Thymus (tissue), 11 donors: Measurements from ENCODE around the gene DIP2B. TPM values are rescaled to one million over a fixed set of nuclear protein-coding genes. Genes with fewer than 3 reads are reported as not detected.

Experiments used
- DNase-seq, 9 donors: peaks; one replicate each; pipeline ENCODE4 v3.0.0-alpha.2; 2013; ENCODE audit warnings: low spot score in 9 of 9, low read depth in 6 of 9, missing footprints in 1 of 9
- H3K27ac ChIP-seq, 2 donors: one replicate each; pipeline ENCODE4 v1.5.1; 2013; ENCODE audit warnings: control low read depth in 1 of 2, low read depth in 1 of 2, low read length in 1 of 2, mild to moderate bottlenecking in 1 of 2, moderate library complexity in 1 of 2
- H3K27me3 ChIP-seq, 2 donors: one replicate each; pipeline ENCODE4 v1.5.1; 2013; ENCODE audit warnings: low read length in 1 of 2; ENCODE audit not compliant: control insufficient read depth in 2 of 2, insufficient read depth in 1 of 2
- H3K36me3 ChIP-seq, 2 donors: one replicate each; pipeline ENCODE4 v1.5.1; 2013; ENCODE audit warnings: low read length in 1 of 2, mild to moderate bottlenecking in 1 of 2, moderate library complexity in 1 of 2; ENCODE audit not compliant: control insufficient read depth in 2 of 2, insufficient read depth in 2 of 2
- H3K4me1 ChIP-seq, 2 donors: one replicate each; pipeline ENCODE4 v1.5.1; 2013; ENCODE audit warnings: low read length in 2 of 2; ENCODE audit not compliant: control insufficient read depth in 2 of 2, insufficient read depth in 2 of 2
- H3K4me3 ChIP-seq, 2 donors: one replicate each; pipeline ENCODE4 v1.5.1; 2013; ENCODE audit warnings: low read length in 2 of 2, control low read depth in 1 of 2, mild to moderate bottlenecking in 1 of 2
- H3K9me3 ChIP-seq, 2 donors: one replicate each; pipeline ENCODE4 v1.5.1; 2013; ENCODE audit warnings: low read length in 1 of 2, mild to moderate bottlenecking in 1 of 2; ENCODE audit not compliant: control insufficient read depth in 2 of 2, insufficient read depth in 1 of 2
- WGBS: extraction: QIAGEN DNeasy Blood & Tissue Kit; methylation state at CpG from one replicate; pipeline ENCODE4 v1.1.7; 2013; 5-methylcytosine and 5-hydroxymethylcytosine counted together
- polyA plus RNA-seq: library from polyadenylated mRNA; stranded (reverse); fragments of 200-250 nt; gene quantifications from one replicate; pipeline ENCODE4 v1.2.3, GENCODE V29; 2013
- total RNA-seq: library from RNA; stranded (reverse); fragments of 120-200 nt; gene quantifications from one replicate; pipeline ENCODE4 v1.2.4, GENCODE V29; 2013
- donor health status: healthy.

The DIP2B gene
- total and polyA plus RNA-seq, 2 donors, result 8.9 to 12.7 TPM

DNA sequence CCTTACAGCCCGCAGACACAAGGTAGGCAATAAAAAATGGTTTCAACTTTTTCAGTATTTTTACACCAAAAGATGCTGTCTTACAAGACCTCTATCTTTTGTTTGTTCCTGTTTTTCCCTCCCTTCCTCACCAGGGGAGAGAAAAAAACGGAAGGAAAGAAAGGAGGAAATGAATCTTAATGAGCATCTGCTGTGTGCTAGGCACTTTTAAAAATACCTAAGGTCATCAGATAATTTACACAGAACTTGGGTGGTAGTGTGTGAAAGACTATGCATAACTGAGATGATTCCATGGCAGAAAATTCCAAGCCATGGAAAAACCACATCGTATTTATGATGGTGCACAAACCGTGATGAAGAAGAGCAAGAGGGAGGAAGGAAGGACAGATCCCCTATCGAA lies 121.2 kb downstream of the DIP2B start:
- Histone ChIP-seq H3K9me3 (no peaks in the 10 kb centered on the region), H3K4me3 (no peak overlapping the region), H3K27ac (no peak overlapping the region), H3K4me1 (peaks cover 21 to 33% of the 10 kb centered on the region in 2 donors), H3K36me3 (peaks cover 7 to 34% of the 10 kb centered on the region in 2 donors), H3K27me3 (no peaks in the 10 kb centered on the region)
- WGBS, result 83% methylated on average over 5 of the region's 5 CpGs
- DNase-seq, result no peak

DNA sequence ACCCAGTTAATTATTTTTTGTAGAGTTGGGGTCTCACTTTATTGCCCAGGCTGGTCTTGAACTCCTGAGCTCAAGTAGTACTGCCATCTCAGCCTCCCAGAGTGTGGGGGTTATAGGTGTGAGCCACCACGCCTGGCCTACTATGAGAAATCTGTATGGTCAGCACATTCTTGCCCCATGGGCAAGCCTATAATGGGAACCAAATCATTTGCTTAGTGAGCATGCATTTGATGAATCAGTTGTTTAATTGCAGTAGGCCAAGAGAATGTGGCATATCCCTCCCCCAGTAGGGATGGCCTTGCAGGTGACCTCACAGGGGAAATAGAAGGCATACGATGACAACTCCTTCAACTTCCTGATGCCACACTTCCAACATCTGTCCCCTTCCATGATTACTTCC lies 122.7 kb downstream of the DIP2B start:
- H3K4me1 ChIP-seq, result peaks cover 12 to 21% of the 10 kb centered on the region in 2 donors
- no peak overlapping the region for H3K27ac ChIP-seq
- 97% methylated on average over 2 of the region's 2 CpGs for WGBS
- no peaks in the 10 kb centered on the region for H3K9me3 ChIP-seq
- no peak overlapping the region for H3K4me3 ChIP-seq
- no peak for DNase-seq
- no peaks in the 10 kb centered on the region for H3K27me3 ChIP-seq
- H3K36me3 ChIP-seq, result peaks cover 7 to 37% of the 10 kb centered on the region in 2 donors

DNA sequence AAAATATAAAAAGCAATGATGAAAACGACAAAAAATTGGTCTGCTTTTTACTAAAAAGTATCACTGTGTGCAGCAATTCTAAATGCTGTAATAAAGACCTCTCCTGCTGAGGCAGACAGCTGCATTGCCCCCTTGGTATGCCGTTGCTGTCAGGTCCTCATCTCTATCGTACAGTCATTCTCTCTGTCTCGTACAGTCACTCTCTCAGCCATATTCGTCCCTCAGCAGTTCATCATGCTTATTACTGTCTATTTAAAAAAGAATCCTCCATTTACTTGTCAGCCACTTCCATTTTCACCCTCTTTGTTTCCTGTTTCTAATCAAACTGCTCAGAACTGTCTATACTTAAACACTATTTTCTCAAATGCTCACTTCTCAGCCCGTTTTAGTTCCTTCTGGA lies 123.6 kb downstream of the DIP2B start:
- peaks cover 7 to 37% of the 10 kb centered on the region in 2 donors for H3K36me3 ChIP-seq
- no peak overlapping the region for H3K27ac ChIP-seq
- H3K4me1 ChIP-seq, result peaks cover 12 to 14% of the 10 kb centered on the region in 2 donors
- no peaks in the 10 kb centered on the region for H3K27me3 ChIP-seq
- no peak for DNase-seq
- no peak overlapping the region for H3K4me3 ChIP-seq
- H3K9me3 ChIP-seq, result no peaks in the 10 kb centered on the region
- WGBS, result 97% methylated on average over 6 of the region's 6 CpGs

DNA sequence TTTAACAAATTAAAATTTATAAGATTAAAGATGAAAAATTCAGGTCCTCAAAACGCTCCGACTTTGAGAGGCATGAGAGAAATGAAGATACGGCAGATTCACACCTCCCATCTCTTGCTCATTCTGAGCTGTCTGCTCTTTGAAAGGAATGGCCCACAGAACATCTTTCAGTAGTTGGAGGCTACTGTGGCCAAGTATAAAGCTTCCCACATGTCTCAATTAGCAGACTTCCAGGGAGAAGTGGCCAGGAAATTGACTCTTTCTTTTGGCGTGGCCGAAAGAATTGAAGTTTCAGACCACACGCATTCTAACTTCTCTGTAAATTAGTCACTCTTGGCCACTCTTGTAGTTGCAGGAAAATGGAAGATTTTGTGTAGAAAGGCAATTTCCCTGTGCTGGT lies 129.2 kb downstream of the DIP2B start:
- Histone ChIP-seq H3K9me3 (no peaks in the 10 kb centered on the region), H3K4me3 (no peak overlapping the region), H3K27me3 (no peaks in the 10 kb centered on the region), H3K4me1 (peaks cover 0 to 14% of the 10 kb centered on the region in 2 donors), H3K27ac (no peak overlapping the region), H3K36me3 (peaks cover 0 to 11% of the 10 kb centered on the region in 2 donors)
- no peak for DNase-seq
- 98% methylated on average over 6 of the region's 6 CpGs for WGBS

DNA sequence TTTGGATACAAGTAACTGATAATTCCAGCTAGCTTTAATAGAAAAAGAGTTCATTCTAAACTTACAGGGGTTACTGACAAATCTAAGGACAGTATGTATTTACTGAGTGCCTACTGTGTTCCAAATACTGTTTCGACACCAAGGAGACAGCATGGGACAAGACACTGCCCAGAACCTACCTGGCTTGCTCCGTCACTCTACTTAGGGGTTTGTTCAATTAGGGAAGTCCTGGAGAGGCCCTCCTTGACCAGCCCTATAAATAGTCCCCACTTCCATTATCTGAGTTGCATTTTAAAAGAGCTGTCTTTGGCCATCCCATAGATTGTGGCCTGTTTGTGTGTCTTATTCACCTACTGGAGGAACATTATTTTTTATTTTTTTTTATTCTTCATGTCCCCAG lies 129.6 kb downstream of the DIP2B start:
- no peak overlapping the region for H3K4me3 ChIP-seq
- peaks cover under 1 to 18% of the 10 kb centered on the region in 2 donors for H3K4me1 ChIP-seq
- no peaks in the 10 kb centered on the region for H3K27me3 ChIP-seq
- H3K27ac ChIP-seq, result no peak overlapping the region
- peaks cover 0 to 8% of the 10 kb centered on the region in 2 donors for H3K36me3 ChIP-seq
- WGBS, result over 99% methylated on average over 2 of the region's 2 CpGs
- H3K9me3 ChIP-seq, result no peaks in the 10 kb centered on the region
- DNase-seq, result no peak

DNA sequence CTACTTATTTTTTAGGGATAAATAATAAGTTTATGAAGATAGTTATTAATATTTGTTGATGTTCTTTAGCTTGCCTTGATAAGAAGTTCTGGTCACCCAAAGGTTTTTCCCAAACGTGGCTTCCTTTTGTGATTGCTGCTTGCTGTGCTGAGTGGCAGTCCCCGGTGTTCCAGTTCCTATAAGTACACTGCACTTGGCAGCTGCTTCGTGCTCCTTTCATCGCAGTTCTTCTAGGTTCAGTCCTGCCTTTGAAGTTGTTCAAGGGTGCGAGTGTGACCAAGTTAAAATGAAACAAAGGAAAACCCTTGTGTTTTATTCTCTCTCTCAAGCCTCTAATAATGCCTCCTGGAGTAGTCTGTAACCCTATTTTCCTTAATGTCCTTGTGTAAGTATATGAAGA lies 130.6 kb downstream of the DIP2B start:
- Histone ChIP-seq H3K4me3 (no peak overlapping the region), H3K27me3 (no peaks in the 10 kb centered on the region), H3K36me3 (peaks cover 0 to 5% of the 10 kb centered on the region in 2 donors), H3K27ac (no peak overlapping the region), H3K9me3 (no peaks in the 10 kb centered on the region), H3K4me1 (peaks cover 4 to 27% of the 10 kb centered on the region in 2 donors)
- WGBS, result 39% methylated on average over 5 of the region's 5 CpGs
- DNase-seq, result peak in 3 of 9 donors; percentile 35 to 62 (median 36)

DNA sequence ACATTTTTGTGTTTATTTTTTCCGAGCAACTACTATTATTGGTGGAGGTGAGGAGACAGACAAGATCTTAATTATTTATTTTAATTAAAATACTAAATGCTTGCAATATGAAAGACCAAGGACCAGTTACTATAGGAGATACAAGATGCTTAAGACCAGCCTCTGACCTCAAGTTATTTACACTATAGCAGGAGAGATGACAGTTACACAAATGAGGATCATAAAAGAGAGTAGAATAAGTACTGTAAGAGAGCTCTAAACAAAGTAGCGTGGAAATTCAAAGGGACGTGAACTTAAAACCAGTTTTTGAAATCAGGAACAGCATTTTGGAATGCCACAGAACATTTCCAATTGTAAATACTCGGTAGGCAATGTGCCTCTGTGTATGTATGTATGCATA lies 131.1 kb downstream of the DIP2B start:
- no peaks in the 10 kb centered on the region for H3K9me3 ChIP-seq
- 97% methylated on average over 4 of the region's 4 CpGs for WGBS
- DNase-seq, result no peak
- peaks cover 0 to 5% of the 10 kb centered on the region in 2 donors for H3K36me3 ChIP-seq
- H3K27ac ChIP-seq, result no peak overlapping the region
- H3K27me3 ChIP-seq, result no peaks in the 10 kb centered on the region
- peaks cover 8 to 30% of the 10 kb centered on the region in 2 donors for H3K4me1 ChIP-seq
- H3K4me3 ChIP-seq, result no peak overlapping the region

DNA sequence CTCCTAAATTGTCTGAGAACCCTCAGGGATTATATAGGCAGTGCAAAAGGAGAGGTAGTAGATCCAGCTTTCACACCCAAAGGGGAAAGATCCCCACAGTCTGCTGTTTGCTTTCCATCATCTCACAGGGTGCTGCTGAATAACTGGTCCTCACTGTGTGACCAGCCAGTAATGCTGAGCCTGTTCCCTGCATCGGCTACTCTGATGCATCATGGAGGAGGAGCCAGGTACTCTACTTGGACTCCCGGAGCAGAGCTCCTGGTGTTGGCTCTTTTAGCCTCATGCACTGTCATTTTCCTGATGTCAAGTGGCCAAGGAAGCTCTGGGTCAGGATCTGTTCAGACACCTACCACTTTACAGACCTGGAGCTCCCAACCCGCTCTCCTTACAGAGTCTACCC lies 131.7 kb downstream of the DIP2B start:
- no peak for DNase-seq
- Histone ChIP-seq H3K27me3 (no peaks in the 10 kb centered on the region), H3K4me1 (peaks cover 12 to 37% of the 10 kb centered on the region in 2 donors), H3K4me3 (no peak overlapping the region), H3K36me3 (peaks cover 0 to 1% of the 10 kb centered on the region in 2 donors), H3K9me3 (no peaks in the 10 kb centered on the region), H3K27ac (no peak overlapping the region)
- 95% methylated on average over 3 of the region's 3 CpGs for WGBS

DNA sequence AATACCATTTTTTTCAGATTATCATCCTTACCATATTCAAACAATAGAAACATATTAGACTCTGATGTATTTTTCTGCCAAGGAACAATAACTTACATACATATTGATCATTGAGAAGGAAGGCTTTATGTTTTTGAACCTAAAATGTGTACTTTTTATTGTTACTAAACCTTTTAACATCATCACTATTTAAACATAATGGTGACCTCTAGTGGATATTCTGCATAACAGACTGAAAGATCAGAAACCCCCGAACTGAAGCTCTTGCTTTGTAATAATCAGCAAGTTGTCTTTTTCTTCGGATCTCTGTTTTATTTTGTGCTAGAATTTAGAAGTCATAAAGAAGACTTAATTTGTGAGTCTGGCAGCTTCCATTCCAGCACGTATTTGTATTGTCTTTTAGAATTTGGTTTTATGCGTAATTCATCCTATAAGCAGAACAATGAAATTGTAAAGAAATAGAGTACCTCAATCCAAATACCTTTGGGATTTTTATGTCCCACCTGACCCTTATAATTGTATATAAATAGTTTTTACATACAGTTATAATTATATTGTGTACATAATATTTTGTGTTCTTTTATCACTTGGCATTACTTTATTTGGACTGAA lies 133.2 kb downstream of the DIP2B start:
- WGBS, result 44% methylated on average over 4 of the region's 4 CpGs
- Histone ChIP-seq H3K9me3 (no peaks in the 10 kb centered on the region), H3K27me3 (no peaks in the 10 kb centered on the region), H3K27ac (no peak overlapping the region), H3K4me1 (peaks cover 13 to 43% of the 10 kb centered on the region in 2 donors), H3K4me3 (no peak overlapping the region), H3K36me3 (peaks cover 0 to 4% of the 10 kb centered on the region in 2 donors)
- peak in 2 of 9 donors; percentile 36 to 72 for DNase-seq
